HEK293T (cell line): Measurements from ENCODE around the gene TMSB15C.

Source experiments
- BHLHE40 ChIP-seq: fragments of 450-650 bp; IDR thresholded peaks from 2 replicates; pipeline ENCODE4 v1.6.1; 2016; ENCODE audit warnings: mild to moderate bottlenecking, moderate library complexity, borderline replicate concordance
- CTBP1 ChIP-seq: fragments of 450-650 bp; IDR thresholded peaks from 2 replicates; pipeline ENCODE4 v1.6.1; 2016; ENCODE audit warnings: borderline replicate concordance
- FOXA1 ChIP-seq: fragments of 450-650 bp; IDR thresholded peaks from 2 replicates; pipeline ENCODE4 v1.6.1; 2016; ENCODE audit warnings: mild to moderate bottlenecking
- FOXK2 ChIP-seq: fragments of 450-650 bp; IDR thresholded peaks from 2 replicates; pipeline ENCODE4 v1.6.1; 2016; ENCODE audit warnings: mild to moderate bottlenecking
- FOXM1 ChIP-seq: fragments of 450-650 bp; IDR thresholded peaks from 2 replicates; pipeline ENCODE4 v1.6.1; 2017; ENCODE audit warnings: mild to moderate bottlenecking, borderline replicate concordance
- L3MBTL2 ChIP-seq: fragments of 450-650 bp; conservative IDR thresholded peaks from 2 replicates; pipeline ENCODE4 v1.6.1; 2016; ENCODE audit warnings: mild to moderate bottlenecking
- LEF1 ChIP-seq: fragments of 450-650 bp; IDR thresholded peaks from 2 replicates; pipeline ENCODE4 v1.6.1; 2017; ENCODE audit warnings: mild to moderate bottlenecking, borderline replicate concordance
- NFRKB ChIP-seq: fragments of 450-650 bp; IDR thresholded peaks from 2 replicates; pipeline ENCODE4 v1.6.1; 2016; ENCODE audit warnings: mild to moderate bottlenecking, moderate library complexity
- SP1 ChIP-seq: fragments of 450-650 bp; IDR thresholded peaks from 2 replicates; pipeline ENCODE4 v1.6.1; 2017
- SUZ12 ChIP-seq: fragments of 450-650 bp; IDR thresholded peaks from 2 replicates; pipeline ENCODE4 v1.6.1; 2016; ENCODE audit warnings: mild to moderate bottlenecking
- TARDBP ChIP-seq: fragments of 450-650 bp; IDR thresholded peaks from 2 replicates; pipeline ENCODE4 v1.6.1; 2016
- ZNF384 ChIP-seq: fragments of 450-650 bp; IDR thresholded peaks from 2 replicates; pipeline ENCODE4 v1.6.1; 2016
- TF ChIP-seq, protein P1 (sequence below): fragments of 450-650 bp; IDR thresholded peaks from 2 replicates; pipeline ENCODE4 v1.6.1; 2016

DNA sequence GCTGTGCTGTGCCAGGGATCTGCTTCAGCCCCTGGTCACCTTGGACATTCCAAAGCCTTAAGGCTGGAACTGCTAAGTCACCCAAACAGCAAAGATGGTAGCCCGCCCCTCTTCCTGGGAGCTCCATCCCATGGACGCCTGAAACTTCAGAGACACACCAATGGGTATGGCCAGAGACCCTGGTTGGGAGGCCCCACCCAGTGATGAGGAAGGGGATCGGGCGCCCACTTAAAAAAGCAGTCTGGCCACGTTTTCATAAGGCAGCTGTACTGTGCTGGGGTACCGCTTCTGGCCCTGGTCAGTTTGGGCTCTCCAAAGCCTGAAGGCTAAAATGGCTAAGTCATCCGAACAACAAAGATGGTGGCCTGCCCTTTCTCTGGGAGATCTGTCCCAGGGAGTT is 9.4 kb upstream of the TMSB15C start:
- TF ChIP-seq BHLHE40 (no peak), SP1 (no peak), ZNF384 (no peak), LEF1 (no peak), FOXK2 (no peak), FOXM1 (no peak), FOXA1 (no peak), NFRKB (no peak), TARDBP (no peak), SUZ12 (no peak), L3MBTL2 (no peak), CTBP1 (no peak)
- TF ChIP-seq, protein P1, sequence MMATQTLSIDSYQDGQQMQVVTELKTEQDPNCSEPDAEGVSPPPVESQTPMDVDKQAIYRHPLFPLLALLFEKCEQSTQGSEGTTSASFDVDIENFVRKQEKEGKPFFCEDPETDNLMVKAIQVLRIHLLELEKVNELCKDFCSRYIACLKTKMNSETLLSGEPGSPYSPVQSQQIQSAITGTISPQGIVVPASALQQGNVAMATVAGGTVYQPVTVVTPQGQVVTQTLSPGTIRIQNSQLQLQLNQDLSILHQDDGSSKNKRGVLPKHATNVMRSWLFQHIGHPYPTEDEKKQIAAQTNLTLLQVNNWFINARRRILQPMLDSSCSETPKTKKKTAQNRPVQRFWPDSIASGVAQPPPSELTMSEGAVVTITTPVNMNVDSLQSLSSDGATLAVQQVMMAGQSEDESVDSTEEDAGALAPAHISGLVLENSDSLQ = no peak
